ENCODE results near the gene DTNB.

The DTNB gene

GRCh38 chr2:25430556-25430955, 242.8 kb downstream of the DTNB start:
- no peak overlapping the region for H3K27ac ChIP-seq (replicated peaks)
- H3K27me3 ChIP-seq (ENCODE audit: insufficient read depth, poor library complexity, severe bottlenecking), result no peaks in the 10 kb centered on the region
- H3K4me3 ChIP-seq (replicated peaks; ENCODE audit: insufficient read depth, low read length), result no peak overlapping the region
- no peak for DNase-seq (ENCODE audit: low read depth in 1 of 2, low spot score in 1 of 2)
- TF ChIP-seq REST (IDR thresholded peaks at IDR 0.05; ENCODE audit: insufficient replicate concordance, low read depth) (no peak), GABPA (IDR thresholded peaks at IDR 0.05; ENCODE audit: low read depth) (no peak)

- Histone ChIP-seq H3K27me3 (ENCODE audit: insufficient read depth, poor library complexity, severe bottlenecking) (no peaks in the 10 kb centered on the region), H3K27ac (replicated peaks) (no peak overlapping the region), H3K4me3 (replicated peaks; ENCODE audit: insufficient read depth, low read length) (no peak overlapping the region)
- TF ChIP-seq POLR2AphosphoS5 (IDR thresholded peaks at IDR 0.05; ENCODE audit: low read depth) (no peak), CTCF (IDR thresholded peaks at IDR 0.05; ENCODE audit: insufficient read depth, low read length) (no peak), GABPA (IDR thresholded peaks at IDR 0.05; ENCODE audit: low read depth) (no peak), SPI1 (IDR thresholded peaks at IDR 0.05; ENCODE audit: borderline replicate concordance, low read depth) (no peak), REST (IDR thresholded peaks at IDR 0.05; ENCODE audit: insufficient replicate concordance, low read depth) (no peak)
- DNase-seq (ENCODE audit: low read depth in 1 of 2, low spot score in 1 of 2), result no peak
Measured at GRCh38 chr2:25426326-25426725, 247.1 kb downstream of the DTNB start.

- Histone ChIP-seq H3K27ac (replicated peaks) (no peak overlapping the region), H3K27me3 (ENCODE audit: insufficient read depth, poor library complexity, severe bottlenecking) (no peaks in the 10 kb centered on the region), H3K4me3 (replicated peaks; ENCODE audit: insufficient read depth, low read length) (no peak overlapping the region)
- no peak for TF ChIP-seq CTCF (IDR thresholded peaks at IDR 0.05; ENCODE audit: insufficient read depth, low read length)
- DNase-seq (ENCODE audit: low read depth in 1 of 2, low spot score in 1 of 2), result no peak
Measured at GRCh38 chr2:25424426-25425028, 248.8 kb downstream of the DTNB start.

- DNase-seq (ENCODE audit: low read depth in 1 of 2, low spot score in 1 of 2), result no peak
- Histone ChIP-seq H3K27ac (replicated peaks) (peak overlapping the region; percentile 52), H3K4me3 (replicated peaks; ENCODE audit: insufficient read depth, low read length) (no peak overlapping the region), H3K27me3 (ENCODE audit: insufficient read depth, poor library complexity, severe bottlenecking) (no peaks in the 10 kb centered on the region)
- TF ChIP-seq SPI1 (IDR thresholded peaks at IDR 0.05; ENCODE audit: borderline replicate concordance, low read depth) (no peak), REST (IDR thresholded peaks at IDR 0.05; ENCODE audit: insufficient replicate concordance, low read depth) (no peak), GABPA (IDR thresholded peaks at IDR 0.05; ENCODE audit: low read depth) (no peak), POLR2AphosphoS5 (IDR thresholded peaks at IDR 0.05; ENCODE audit: low read depth) (no peak), CTCF (IDR thresholded peaks at IDR 0.05; ENCODE audit: insufficient read depth, low read length) (no peak)
Measured at GRCh38 chr2:25421820-25422411, 251.5 kb downstream of the DTNB start.
